HL-60 (cell line): ENCODE results near the gene ESPNL.

Experiments used
- GABPA ChIP-seq: IDR thresholded peaks from 2 replicates; pipeline ENCODE4 v1.6.1; 2012; ENCODE audit warnings: low read depth
- POLR2AphosphoS5 ChIP-seq: IDR thresholded peaks from 2 replicates; pipeline ENCODE4 v1.6.1; 2012; ENCODE audit warnings: low read depth
- TF ChIP-seq, protein P1 (sequence below): IDR thresholded peaks from one replicate; pipeline ENCODE4 v1.5.1; 2011; ENCODE audit warnings: low read length, control low read depth, inconsistent platforms; ENCODE audit not compliant: insufficient read depth
- TF ChIP-seq, protein P2 (sequence below): IDR thresholded peaks from 2 replicates; pipeline ENCODE4 v1.6.1; 2012; ENCODE audit warnings: low read depth; ENCODE audit not compliant: insufficient replicate concordance

DNA sequence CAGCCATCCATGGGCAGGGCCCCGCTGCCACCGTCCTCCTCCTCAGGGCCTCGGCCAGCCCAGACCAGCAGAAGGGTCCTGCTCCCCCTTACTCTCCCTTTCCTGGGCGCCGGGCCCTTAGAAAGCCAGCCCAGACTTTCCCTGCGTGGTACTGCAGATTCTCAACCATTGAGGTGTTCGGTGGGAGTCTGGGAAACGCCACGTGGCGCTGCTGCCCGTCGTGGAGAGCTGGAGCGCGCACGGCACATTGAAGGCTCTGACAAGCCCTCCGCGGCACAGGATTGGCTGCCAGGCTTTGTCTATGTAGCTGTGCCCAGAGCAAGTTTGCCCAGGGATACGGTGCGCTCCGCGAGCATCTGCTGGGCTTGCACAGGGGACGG, 27.9 kb downstream of the ESPNL start:
- TF ChIP-seq, protein P1, sequence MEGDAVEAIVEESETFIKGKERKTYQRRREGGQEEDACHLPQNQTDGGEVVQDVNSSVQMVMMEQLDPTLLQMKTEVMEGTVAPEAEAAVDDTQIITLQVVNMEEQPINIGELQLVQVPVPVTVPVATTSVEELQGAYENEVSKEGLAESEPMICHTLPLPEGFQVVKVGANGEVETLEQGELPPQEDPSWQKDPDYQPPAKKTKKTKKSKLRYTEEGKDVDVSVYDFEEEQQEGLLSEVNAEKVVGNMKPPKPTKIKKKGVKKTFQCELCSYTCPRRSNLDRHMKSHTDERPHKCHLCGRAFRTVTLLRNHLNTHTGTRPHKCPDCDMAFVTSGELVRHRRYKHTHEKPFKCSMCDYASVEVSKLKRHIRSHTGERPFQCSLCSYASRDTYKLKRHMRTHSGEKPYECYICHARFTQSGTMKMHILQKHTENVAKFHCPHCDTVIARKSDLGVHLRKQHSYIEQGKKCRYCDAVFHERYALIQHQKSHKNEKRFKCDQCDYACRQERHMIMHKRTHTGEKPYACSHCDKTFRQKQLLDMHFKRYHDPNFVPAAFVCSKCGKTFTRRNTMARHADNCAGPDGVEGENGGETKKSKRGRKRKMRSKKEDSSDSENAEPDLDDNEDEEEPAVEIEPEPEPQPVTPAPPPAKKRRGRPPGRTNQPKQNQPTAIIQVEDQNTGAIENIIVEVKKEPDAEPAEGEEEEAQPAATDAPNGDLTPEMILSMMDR, result no peak
- TF ChIP-seq, protein P2, sequence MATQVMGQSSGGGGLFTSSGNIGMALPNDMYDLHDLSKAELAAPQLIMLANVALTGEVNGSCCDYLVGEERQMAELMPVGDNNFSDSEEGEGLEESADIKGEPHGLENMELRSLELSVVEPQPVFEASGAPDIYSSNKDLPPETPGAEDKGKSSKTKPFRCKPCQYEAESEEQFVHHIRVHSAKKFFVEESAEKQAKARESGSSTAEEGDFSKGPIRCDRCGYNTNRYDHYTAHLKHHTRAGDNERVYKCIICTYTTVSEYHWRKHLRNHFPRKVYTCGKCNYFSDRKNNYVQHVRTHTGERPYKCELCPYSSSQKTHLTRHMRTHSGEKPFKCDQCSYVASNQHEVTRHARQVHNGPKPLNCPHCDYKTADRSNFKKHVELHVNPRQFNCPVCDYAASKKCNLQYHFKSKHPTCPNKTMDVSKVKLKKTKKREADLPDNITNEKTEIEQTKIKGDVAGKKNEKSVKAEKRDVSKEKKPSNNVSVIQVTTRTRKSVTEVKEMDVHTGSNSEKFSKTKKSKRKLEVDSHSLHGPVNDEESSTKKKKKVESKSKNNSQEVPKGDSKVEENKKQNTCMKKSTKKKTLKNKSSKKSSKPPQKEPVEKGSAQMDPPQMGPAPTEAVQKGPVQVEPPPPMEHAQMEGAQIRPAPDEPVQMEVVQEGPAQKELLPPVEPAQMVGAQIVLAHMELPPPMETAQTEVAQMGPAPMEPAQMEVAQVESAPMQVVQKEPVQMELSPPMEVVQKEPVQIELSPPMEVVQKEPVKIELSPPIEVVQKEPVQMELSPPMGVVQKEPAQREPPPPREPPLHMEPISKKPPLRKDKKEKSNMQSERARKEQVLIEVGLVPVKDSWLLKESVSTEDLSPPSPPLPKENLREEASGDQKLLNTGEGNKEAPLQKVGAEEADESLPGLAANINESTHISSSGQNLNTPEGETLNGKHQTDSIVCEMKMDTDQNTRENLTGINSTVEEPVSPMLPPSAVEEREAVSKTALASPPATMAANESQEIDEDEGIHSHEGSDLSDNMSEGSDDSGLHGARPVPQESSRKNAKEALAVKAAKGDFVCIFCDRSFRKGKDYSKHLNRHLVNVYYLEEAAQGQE, result no peak
- TF ChIP-seq POLR2AphosphoS5 (no peak), GABPA (no peak)
